ENCODE data around the gene MDC1.

DNA sequence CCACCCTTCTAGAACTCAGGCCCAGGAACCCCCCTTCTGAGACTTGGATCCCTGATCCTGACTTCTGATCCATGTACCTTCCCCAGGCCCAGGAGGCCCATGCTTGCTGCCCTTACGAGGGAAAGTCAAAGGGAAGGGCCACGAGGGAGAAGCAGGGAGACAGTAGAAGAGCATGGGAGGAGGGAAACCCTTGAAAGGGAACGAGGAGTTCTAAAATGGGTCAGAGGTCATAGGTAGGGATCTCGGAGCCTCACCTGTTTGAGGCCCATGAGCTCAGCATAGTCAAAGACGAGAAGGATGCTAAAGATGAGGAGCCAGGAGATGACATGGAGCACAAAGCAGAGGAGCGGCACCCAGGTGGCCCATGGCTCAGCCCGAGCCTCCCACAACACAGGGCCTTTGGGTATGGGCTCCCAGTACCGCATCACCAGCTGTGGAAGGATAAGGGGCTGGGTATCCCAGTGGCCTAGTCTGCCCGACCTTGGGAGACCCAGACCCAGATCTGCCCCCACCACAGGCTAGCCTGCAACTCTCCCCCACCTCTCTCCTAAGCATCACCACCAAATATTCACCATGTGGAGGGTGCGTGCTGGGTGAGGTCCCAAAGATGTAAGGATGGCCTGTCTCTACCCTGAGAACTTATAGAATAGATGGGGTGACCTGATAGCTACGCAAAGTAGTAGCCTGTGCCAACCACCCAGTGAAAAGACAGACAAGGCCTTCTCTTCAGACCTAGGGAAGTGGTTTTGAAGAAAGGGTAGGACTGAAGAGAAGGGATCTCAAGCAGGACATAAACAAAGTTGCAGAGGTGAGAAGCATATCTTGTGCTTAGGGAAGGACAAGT lies 27.8 kb downstream of the MDC1 start:
- TF ChIP-seq GATA2 (IDR thresholded peaks at IDR 0.05; ENCODE audit: low read depth, low read length), result no peak
- no peak for TF ChIP-seq GATA3 (IDR thresholded peaks at IDR 0.05; ENCODE audit: low read depth, low read length)

All from SH-SY5Y (cell line).